Stimulated activated CD8-positive, alpha-beta memory T cell treated with anti-CD3 and anti-CD28 coated beads, Interleukin-7, amount 100 ng/mL, for 24 hours (primary cell): Measurements from ENCODE around the gene LMX1B.

Experiments
- DNase-seq: peaks from one replicate; pipeline ENCODE4 v3.0.0-alpha.2; 2020; ENCODE audit warnings: low read depth

LMX1B gene

GRCh38 chr9:126676685-126677143, 63.0 kb downstream of the LMX1B start:
- no peak for DNase-seq

GRCh38 chr9:126677188-126678084, 63.7 kb downstream of the LMX1B start:
- no peak for DNase-seq

DNA sequence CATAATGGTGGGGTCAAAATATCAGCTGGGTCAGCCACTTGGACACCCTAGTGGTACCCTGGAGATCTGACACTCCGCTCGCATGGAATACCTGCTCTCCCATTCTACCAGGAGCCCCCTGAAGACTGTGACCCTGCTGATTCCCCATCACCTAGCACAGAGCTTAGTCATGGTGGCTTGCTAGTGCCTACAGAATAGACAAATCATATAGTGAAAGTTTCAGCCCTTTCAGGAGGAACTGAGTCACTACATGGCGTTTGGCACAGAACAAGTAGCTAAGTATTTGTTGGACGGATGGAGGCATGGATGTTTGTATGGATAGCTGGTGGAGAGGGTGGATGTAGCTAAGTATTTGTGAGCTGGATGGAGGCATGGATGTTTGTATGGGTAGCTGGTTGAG, 65.3 kb downstream of the LMX1B start:
- DNase-seq = no peak

DNA sequence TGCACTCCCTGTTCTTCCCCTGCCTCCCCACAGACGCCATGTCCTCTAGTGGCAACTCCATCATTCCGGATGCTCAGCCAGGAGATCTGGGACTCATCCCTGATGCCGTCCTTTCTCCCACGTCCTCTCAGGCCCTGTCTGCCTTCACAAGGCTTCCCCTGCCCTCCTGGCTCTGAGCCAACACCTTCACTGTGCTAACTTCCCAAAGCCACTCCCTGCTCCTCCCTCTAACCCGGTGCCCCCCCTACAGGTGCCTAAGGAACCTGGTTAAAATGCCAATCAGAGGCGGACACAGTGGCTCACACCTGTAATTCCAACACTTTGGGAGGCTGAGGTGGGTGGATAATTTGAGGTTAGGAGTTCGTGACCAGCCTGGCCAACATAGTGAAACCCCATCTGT, 67.6 kb downstream of the LMX1B start:
- DNase-seq = no peak

DNA sequence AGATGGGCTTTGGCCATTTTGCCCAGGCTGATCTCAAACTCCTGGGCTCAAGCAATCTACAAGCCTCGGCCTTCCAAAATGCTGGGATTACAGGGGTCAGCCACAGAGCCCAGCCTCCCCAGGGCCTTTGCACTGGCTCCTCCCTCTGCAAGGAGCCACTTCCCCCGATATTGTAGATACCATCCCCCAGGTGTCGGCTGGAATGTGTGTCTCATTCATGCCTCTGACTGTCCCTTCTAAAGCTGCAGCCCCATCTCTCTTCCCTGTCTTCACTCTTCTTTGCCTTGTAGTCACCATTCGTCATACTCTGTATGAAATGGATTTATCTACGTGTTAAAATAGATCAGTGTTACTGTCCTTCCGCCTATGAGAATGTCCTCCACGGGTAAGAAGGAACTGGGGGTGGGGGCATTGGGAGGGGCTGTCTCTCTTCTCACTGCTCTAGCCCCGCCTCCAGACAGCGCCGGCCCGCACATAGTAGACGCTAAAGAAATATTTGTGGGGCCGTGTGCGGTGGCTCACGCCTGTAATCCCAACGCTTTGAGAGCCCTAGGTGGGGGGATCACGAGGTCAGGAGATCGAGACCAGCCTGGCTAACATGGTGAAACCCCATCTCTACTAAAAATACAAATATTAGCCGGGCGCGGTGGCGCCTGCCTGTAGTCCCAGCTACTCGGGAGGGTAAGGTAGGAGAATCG, 68.5 kb downstream of the LMX1B start:
- no peak for DNase-seq

DNA sequence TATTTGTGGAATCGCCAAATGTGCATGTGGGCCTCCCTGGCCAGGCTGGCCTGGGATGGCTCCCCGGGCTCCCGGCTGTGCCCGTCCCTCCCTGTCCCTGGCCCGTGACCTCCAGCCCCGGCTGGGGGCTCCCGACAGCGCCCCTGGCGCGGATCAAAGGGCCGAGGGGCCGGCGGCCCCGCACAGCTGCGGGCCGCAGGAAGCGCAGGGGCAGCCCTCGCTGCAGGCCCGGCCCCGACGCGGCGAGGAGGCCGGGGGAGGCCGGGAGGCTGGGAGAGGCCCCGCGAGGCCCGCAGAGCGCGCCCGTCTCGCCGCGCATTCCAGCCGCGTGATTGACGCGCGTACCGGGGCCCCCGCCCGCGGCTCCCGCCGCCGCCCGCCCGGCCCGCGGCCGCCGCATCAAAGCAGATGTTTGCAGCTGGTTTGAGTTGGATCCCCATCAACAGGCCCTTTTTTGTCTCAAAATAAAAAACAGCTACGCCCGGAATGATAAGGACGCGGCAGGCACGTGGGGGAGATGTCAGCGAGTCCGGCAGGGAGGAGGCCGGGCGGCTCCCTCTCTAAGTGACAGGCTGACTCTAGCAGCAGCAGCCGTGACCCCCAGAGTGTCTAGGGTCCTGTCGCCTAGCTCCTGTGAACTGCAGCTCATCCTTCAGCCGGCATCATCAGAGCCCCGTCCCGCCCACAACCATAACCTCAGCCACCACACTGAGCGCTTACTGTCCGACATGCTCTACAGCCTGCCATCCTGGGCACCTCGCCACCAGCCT, 69.4 kb downstream of the LMX1B start:
- no peak for DNase-seq

GRCh38 chr9:126683698-126684044, 69.9 kb downstream of the LMX1B start:
- no peak for DNase-seq

GRCh38 chr9:126684345-126684744, 70.6 kb downstream of the LMX1B start:
- no peak for DNase-seq

GRCh38 chr9:126684965-126685465, 71.3 kb downstream of the LMX1B start:
- DNase-seq = no peak

DNA sequence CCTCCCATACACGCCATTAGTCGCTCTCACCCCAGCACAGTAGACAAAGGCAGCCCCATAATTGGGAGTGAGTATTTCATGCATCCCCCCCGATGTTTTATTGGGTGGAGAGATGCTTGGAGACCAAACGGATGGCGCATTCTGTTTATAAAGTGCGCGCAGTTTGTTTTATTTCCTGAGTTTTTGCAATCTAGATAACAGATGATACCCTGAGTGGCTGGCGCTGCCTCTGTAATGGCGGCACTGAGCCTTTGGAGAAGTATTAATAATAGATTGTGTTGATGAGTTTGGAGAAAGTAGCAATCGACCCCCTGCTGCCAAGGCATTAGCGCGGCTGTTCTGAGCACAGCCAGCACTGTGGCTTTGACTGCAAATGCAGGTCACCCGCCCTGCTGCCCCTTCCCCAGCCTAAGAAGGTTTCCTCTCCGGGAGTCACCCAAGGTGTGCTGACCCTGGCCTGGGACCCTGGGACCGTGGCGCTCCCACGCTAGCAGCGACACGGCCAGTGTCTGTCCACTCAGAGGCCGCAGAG, 74.3 kb downstream of the LMX1B start:
- no peak for DNase-seq

- no peak for DNase-seq
These were observed 74.9 kb downstream of the LMX1B start for GRCh38 chr9:126688617-126689016.

DNA sequence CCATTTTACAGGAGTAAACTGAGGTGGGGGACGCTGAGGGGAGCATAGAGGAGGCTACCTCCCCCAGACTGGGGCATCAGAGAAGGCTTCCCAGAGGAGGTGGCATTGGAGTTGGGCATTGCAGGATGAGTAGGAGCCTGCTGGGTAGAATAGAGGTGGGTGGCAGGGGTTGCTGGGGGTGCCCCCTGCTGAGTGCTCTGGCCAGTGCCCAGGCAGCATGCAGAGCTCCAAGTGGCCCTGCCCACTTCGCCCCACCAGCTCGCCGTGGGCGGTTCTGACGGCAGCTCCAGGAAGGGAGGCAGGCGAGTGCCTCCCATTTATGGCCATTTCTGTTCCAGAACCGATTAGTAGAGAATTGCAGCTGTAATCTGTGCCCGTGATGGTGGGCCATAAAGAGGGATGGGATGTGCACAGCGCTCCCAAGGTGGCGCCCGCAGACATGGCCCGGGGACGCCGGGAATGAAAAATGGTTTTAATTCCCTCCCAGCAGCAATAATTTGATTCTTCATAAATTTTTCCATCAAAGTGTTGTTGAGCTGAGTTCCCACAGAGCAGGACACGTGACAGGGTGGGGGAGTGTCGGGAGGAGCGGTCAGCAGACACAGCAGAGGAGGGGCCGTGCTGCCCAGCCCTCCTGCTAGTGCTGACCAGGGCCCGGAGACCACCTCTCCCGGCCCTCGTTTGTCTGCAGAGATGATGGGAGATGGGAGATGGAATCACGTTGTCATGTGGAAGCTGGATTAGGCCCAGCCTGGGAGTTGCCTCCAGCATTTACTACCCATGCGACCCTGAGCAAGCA, 75.5 kb downstream of the LMX1B start:
- DNase-seq = no peak

- DNase-seq = peak; percentile 29
These were observed 76.8 kb downstream of the LMX1B start for GRCh38 chr9:126690431-126691051.

DNA sequence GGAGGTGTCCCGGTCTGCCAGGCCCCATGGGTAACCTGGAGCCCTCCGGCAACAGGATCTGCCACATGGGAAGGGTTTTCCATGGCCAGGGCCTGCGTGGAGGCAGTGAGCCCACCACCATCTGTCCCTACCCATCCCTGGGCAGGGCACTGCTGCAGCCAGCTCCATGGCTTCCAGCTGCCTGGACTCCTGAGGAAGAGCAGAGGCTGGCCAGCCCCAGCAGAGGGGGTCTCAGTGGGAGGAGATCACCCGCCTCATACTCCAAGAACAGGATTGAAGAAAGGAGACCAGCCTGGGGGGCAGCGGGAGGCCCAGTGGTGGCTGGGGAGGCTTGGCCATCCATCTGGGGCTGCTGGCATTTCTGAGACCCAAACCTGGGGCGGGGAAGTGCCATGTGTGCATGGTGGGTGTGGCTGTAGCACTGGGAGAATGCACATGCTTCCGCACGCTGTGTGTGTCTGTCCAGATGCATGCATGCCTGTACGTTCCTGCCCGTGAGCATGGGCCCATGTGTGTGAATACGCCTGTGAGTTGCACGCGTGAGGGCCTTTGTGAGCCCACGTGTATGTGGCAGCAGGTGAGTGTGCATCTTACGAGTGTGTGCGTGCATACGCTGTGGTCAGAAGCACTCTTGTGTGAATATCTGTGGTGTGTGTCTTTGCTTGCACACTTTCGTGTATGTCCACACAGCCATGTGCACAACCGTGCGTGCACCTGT, 78.5 kb downstream of the LMX1B start:
- no peak for DNase-seq

GRCh38 chr9:126692759-126693427, 79.2 kb downstream of the LMX1B start:
- no peak for DNase-seq

DNA sequence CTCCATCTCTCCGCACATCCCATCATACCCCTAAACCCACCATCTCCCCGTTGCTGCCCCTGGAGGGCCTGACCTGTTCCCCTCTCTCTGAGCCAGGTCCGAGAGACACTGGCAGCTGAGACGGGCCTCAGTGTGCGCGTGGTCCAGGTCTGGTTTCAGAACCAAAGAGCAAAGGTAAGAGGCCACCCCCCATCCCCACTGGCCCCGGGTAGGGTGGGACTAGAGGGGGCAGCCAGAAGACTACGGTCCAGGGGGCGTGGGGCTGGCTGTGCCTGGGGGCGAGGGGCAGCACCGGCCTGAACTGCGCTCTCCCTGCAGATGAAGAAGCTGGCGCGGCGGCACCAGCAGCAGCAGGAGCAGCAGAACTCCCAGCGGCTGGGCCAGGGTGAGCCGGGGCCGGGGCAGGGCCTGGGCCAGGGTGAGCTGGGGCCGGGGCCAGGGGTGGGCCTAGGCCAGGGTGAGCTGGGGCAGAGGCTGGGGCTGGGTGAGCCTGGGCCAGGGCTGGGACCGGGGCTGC, 79.8 kb downstream of the LMX1B start:
- DNase-seq = no peak

- DNase-seq = no peak
These were observed 80.7 kb downstream of the LMX1B start for GRCh38 chr9:126694206-126695081.

GRCh38 chr9:126695186-126695585, 81.5 kb downstream of the LMX1B start:
- no peak for DNase-seq
